IPS DF 6.9 (cell line): ENCODE data around the gene MVB12B.

ENCODE experiments used
- DNase-seq: peaks from one replicate; pipeline ENCODE4 v3.0.0-alpha.2; 2013; ENCODE audit warnings: low read depth, low spot score
- H3K27ac ChIP-seq: one replicate; pipeline ENCODE4 v1.5.1; 2013; ENCODE audit warnings: low read length, control low read depth
- H3K27me3 ChIP-seq: 2 replicates; pipeline ENCODE4 v1.6.1; 2013; ENCODE audit warnings: mild to moderate bottlenecking, low read length; ENCODE audit not compliant: control insufficient read depth, insufficient read depth
- H3K36me3 ChIP-seq: 2 replicates; pipeline ENCODE4 v1.6.1; 2013; ENCODE audit warnings: low read length; ENCODE audit not compliant: control insufficient read depth, insufficient read depth
- H3K4me1 ChIP-seq: 2 replicates; pipeline ENCODE4 v1.6.1; 2013; ENCODE audit warnings: low read length; ENCODE audit not compliant: control insufficient read depth, insufficient read depth
- H3K4me3 ChIP-seq: 2 replicates; pipeline ENCODE4 v1.5.1; 2013; ENCODE audit warnings: mild to moderate bottlenecking, low read length
- H3K9me3 ChIP-seq: 2 replicates; pipeline ENCODE4 v1.6.1; 2013; ENCODE audit warnings: low read length, inconsistent platforms; ENCODE audit not compliant: control insufficient read depth, insufficient read depth
- whole genome bisulfite sequencing: extraction: QIAGEN DNeasy Blood & Tissue Kit; methylation state at CpG from one replicate; pipeline ENCODE4 v1.1.7; 2013; ENCODE audit warnings: mixed read lengths, missing lambda C conversion rate; ENCODE audit not compliant: insufficient read length, insufficient coverage; 5-methylcytosine and 5-hydroxymethylcytosine counted together

Gene MVB12B

DNA sequence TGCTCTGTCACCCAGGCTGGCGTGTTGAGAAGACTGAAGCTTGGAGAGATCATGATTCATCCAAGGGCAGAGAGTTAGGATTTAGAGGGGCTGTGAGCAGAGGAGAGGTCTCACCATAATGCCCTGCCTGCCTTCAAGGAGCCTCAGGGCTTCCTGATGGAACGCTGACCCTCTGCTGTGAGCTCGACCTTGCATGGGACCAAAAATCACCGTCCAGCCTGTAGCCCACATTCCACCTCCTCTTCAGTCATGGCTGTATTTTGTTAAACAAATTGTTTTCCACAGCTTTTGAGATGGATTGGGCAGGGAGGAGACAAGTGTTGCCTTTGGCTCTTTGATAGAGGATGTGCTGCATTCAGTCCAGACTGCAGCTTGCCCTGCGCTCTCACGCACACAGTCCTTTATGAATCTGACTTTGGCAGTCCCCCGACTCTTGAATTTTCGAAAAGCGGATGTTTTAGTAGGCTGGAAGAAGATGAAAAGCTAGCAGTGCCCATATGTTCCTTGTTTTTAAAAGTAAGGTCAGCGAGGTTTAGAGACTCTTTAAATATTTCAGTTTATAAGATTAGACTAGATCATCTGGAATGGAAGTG, 79.5 kb downstream of the MVB12B start:
- H3K36me3 ChIP-seq, result no peaks in the 10 kb centered on the region
- DNase-seq, result no peak
- no peaks in the 10 kb centered on the region for H3K27me3 ChIP-seq
- H3K9me3 ChIP-seq, result no peaks in the 10 kb centered on the region
- peaks cover 3% of the 10 kb centered on the region for H3K4me1 ChIP-seq
- H3K27ac ChIP-seq, result no peak overlapping the region
- H3K4me3 ChIP-seq, result no peak overlapping the region
- no CpG with 5 or more reads among the region's 10 CpGs for WGBS

DNA sequence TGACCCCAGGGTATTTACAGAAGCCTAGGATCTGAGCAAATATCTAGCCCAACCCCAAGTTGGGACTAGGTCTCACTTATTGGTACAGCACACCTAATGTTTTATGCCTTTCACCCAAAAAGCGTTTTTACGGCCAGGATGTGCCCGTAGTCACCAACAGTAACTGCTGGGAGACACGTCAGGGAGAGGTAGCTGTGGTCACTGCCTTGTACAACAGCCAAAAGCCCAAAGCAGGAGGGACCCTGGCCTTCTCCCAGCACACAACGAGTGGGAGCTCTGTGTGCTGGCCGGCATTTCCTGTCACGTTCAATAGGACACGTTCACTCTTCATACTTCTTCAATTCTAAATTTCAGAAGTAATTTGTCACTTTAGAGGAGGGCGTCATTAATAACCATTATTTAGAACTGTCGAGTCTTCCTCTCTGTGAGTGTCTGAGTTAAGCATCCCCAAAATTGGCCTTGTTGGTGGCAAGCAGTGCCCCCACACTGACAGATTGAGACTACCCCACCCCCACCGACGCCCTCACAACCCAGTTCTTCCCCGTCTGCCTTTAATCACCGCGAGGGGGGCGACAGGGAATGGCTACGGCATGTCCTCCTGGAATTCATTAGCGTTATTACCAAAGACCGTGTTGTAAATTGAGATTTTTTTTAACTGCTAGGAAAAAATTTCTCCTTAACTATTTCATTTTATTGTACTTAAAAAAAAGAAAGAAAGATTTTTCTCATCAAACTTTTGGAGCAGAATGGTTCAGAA, 80.7 kb downstream of the MVB12B start:
- Histone ChIP-seq H3K9me3 (no peaks in the 10 kb centered on the region), H3K27me3 (no peaks in the 10 kb centered on the region), H3K4me1 (peaks cover 3% of the 10 kb centered on the region), H3K36me3 (no peaks in the 10 kb centered on the region), H3K4me3 (no peak overlapping the region), H3K27ac (no peak overlapping the region)
- no CpG with 5 or more reads among the region's 19 CpGs for WGBS
- DNase-seq, result no peak

DNA sequence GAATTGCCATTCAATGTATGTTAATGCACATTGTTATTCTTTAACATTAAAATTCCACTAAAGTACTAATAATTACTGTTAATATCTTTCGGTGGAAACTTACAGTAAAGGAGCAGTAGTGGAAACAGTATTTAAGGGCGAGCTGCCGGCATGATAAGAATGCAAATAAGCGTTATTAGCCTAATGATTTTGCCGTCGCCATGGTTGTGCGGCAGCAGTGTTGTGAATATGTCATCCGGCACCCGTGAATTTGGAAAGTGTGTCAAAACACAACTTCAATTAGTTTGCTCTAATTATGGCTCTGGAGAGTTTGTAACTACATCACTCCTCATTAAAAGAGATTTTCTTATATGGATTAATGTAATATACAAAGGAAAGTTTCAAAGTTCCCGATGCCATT, 81.4 kb downstream of the MVB12B start:
- no peak overlapping the region for H3K27ac ChIP-seq
- peaks cover 3% of the 10 kb centered on the region for H3K4me1 ChIP-seq
- H3K4me3 ChIP-seq, result no peak overlapping the region
- H3K9me3 ChIP-seq, result no peaks in the 10 kb centered on the region
- no peaks in the 10 kb centered on the region for H3K27me3 ChIP-seq
- WGBS, result no CpG with 5 or more reads among the region's 10 CpGs
- no peak for DNase-seq
- no peaks in the 10 kb centered on the region for H3K36me3 ChIP-seq

DNA sequence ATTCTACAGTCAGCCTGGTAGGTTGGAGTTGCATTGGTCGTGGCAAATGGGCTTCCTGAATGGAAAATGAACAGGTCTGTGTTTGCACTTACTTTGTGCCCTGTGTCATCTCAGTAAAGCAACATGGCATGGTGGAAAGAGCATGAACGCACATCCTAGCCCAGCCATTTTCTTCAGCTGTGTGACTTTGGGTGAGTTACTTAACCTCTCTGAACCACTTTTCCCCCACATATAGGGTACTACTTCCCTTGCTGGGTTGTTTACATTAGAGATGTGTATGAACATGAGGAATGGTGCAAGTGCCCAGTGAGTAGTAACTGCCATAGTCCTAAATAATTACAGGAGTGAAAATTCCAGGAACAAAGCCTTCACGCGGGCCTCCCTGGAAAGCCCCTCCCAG, 83.6 kb downstream of the MVB12B start:
- no peak for DNase-seq
- no peaks in the 10 kb centered on the region for H3K9me3 ChIP-seq
- H3K36me3 ChIP-seq, result no peaks in the 10 kb centered on the region
- no peak overlapping the region for H3K4me3 ChIP-seq
- WGBS, result no CpG with 5 or more reads among the region's 4 CpGs
- H3K27ac ChIP-seq, result no peak overlapping the region
- no peaks in the 10 kb centered on the region for H3K27me3 ChIP-seq
- H3K4me1 ChIP-seq, result peaks cover 3% of the 10 kb centered on the region

DNA sequence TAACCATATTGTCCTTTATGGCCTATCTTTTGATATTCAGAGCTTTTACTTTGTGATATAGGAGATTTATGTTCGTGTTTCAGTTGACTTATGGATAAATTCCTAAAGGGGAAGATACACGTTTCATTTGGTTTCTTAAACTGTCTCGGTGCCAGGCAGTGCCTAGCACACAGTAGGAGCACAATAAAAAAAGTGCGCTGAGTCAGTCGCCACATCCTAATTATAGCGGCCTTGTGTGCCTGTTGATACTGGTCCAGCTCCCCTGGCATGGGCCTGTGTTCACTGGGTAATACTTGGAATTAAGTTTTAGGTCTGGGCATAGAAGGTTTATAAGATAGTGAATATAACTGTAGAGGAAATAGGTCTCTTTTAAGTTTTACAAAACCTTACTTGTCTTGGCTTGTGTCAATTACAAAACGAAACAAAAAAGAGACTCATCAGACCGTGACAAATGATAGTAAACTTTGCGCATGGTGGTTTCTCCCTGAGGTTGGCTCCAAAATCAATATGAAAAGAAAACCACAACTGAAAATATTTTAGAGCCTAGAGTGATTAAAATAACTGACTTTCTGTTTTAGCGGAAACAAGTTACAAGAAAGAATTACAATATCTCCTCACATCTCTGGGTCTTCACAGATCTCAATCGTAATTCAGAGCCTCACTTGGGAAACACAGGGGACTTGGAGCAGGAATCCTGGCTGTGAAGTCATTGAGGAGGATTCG, 84.8 kb downstream of the MVB12B start:
- Histone ChIP-seq H3K9me3 (no peaks in the 10 kb centered on the region), H3K27ac (no peak overlapping the region), H3K27me3 (no peaks in the 10 kb centered on the region), H3K36me3 (no peaks in the 10 kb centered on the region), H3K4me3 (no peak overlapping the region), H3K4me1 (peaks cover 2% of the 10 kb centered on the region)
- no peak for DNase-seq
- WGBS, result no CpG with 5 or more reads among the region's 12 CpGs

DNA sequence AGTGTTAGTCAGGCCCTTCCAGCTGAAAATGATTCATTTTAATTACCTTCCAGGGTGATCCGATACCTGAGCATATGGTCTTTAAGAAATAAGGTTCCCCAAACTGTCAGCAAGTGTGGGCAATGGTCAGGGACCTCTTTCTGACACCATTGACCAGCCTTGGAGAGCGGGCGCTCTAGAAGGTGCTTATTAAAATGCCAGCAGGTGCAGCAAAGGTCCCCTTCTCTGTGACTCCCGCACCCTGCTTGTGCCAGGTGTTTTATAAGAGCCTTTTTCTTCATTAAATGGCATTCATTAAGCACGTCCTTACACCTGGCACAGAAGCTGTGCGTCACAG, 85.3 kb downstream of the MVB12B start:
- Histone ChIP-seq H3K4me3 (no peak overlapping the region), H3K9me3 (no peaks in the 10 kb centered on the region), H3K27me3 (no peaks in the 10 kb centered on the region), H3K36me3 (no peaks in the 10 kb centered on the region), H3K4me1 (peaks cover 2% of the 10 kb centered on the region), H3K27ac (no peak overlapping the region)
- WGBS, result no CpG with 5 or more reads among the region's 6 CpGs
- DNase-seq, result no peak

DNA sequence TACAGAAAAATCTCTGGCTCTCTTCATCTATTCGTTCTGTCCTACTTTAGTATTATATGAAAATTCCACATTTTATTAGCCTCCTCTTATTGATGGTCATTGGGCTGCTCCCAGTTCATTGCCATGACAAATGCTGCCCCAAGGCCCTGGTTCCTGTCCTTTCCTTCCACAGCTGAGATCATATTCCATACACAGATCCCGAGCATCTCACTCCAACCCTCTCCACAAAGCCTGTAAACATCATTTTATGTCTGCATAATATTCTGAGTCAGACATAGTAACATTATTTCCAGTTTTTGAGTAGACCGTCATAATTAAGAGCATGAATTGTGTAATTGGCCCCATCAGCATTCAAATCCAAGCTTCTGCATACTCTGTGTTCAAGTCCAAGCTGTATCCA, 86.3 kb downstream of the MVB12B start:
- no CpG with 5 or more reads among the region's 3 CpGs for WGBS
- H3K9me3 ChIP-seq, result no peaks in the 10 kb centered on the region

DNA sequence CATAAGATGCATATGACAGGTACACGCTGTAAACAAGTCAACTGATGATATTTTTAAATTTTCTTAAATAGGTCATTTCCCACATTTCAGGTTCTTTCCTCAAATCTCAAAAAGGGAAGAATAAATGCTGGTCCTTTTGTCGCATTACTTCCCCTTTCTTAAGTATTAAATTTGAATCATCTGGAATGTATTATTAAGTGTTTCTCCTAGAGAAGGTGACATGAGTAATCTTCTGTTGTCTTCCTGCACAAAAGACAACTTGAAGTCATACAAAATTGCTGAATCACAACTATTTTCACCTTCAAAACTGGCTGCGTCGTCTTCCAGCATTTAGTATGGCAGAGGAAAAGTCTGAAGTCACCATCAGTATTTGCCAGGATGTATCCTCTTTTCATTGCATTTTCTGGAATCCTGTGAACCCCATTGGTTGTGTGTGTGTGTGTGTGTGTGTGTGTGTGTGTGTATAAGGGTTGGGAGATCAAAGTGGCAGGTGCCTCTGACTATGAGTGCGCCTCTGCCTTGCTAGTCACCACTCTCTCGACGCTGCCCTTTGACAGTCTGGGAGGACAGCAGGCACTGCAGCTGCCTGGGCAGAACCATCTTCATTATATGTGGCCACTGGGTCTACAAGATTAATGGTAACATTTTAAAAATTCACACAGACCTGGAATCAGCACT, 86.9 kb downstream of the MVB12B start:
- H3K9me3 ChIP-seq, result no peaks in the 10 kb centered on the region
- no peak overlapping the region for H3K4me3 ChIP-seq
- no peaks in the 10 kb centered on the region for H3K27me3 ChIP-seq
- WGBS, result no CpG with 5 or more reads among the region's 7 CpGs
- H3K27ac ChIP-seq, result no peak overlapping the region
- peaks cover under 1% of the 10 kb centered on the region for H3K4me1 ChIP-seq
- DNase-seq, result no peak
- H3K36me3 ChIP-seq, result no peaks in the 10 kb centered on the region

More for the DNA sequence above, 86.3 kb downstream of the MVB12B start:
- DNase-seq, result no peak
- H3K36me3 ChIP-seq, result no peaks in the 10 kb centered on the region
- H3K4me3 ChIP-seq, result no peak overlapping the region
- H3K27ac ChIP-seq, result no peak overlapping the region
- peaks cover 2% of the 10 kb centered on the region for H3K4me1 ChIP-seq
- no peaks in the 10 kb centered on the region for H3K27me3 ChIP-seq

DNA sequence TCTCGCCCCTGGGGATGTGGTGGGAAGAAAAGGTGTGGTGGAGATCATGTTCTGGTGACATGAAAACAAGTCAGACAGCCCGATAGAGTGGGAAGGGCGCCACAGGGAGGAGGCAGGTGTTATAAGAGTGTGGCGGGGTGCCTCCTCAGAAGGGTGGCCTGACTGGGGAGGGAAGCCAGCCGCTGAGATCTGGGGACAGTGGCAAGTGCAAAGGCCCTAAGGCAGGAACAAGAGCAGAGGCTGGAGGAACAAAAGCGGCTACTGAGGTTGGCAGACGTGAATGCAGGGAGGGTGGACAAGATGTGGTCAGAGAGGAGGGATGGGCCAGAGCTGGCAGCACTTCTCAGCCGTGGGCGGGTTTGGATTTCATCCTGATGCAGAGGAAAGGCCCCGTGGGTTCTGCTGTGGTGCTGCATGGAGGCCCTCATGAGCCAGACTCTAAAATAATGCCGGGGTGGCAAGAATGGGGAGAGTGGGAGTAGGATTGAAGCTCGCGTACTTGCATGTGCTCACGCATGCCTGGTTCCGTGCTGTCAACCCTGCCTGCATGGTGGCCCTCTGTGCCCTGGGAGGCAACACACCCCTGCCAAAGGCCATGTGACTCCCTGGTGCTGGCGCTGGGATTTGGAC, 89.2 kb downstream of the MVB12B start:
- H3K27ac ChIP-seq, result no peak overlapping the region
- no peak overlapping the region for H3K4me3 ChIP-seq
- no peak for DNase-seq
- H3K9me3 ChIP-seq, result no peaks in the 10 kb centered on the region
- WGBS, result no CpG with 5 or more reads among the region's 16 CpGs
- no peaks in the 10 kb centered on the region for H3K27me3 ChIP-seq
- H3K36me3 ChIP-seq, result no peaks in the 10 kb centered on the region
- no peaks in the 10 kb centered on the region for H3K4me1 ChIP-seq

DNA sequence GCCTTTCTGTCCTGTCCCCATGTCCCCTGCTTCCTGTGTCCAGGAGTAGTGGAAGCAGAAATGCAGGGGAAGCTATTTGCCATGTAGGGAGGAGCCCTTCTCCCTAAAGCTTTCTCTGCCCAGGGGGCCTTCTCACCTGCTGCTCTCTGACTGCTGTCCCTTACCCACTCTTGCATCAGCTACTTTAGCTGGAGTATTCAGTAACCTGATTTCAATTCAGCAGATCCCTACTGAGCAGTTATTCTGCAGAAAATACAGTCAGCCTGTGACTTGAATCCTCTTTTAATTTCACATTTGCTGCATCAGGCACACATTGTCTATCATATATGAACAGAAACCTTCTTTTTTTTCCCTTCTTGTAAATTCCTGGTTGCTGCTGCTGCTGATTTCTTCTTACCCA, 90.4 kb downstream of the MVB12B start:
- no peaks in the 10 kb centered on the region for H3K27me3 ChIP-seq
- no peaks in the 10 kb centered on the region for H3K36me3 ChIP-seq
- DNase-seq, result no peak
- no peaks in the 10 kb centered on the region for H3K9me3 ChIP-seq
- H3K4me1 ChIP-seq, result no peaks in the 10 kb centered on the region
- H3K27ac ChIP-seq, result no peak overlapping the region
- H3K4me3 ChIP-seq, result no peak overlapping the region
